ENCODE results near the gene ZNF598. TPM values are rescaled to one million over a fixed set of nuclear protein-coding genes. Genes with fewer than 3 reads are reported as not detected.

ZNF598 gene
- total and polyA plus RNA-seq, 2 of the 13 experiments (the other 11 are each of a cell fraction or from before 2014, with no cell fraction given): 13.5 to 14.2 TPM

GRCh38 chr16:2037647-2038381 lies 28.2 kb upstream of the ZNF598 start:
- H3K79me2 ChIP-seq (ENCODE audit: insufficient read depth, low read length): no peaks in the 10 kb centered on the region
- no peaks in the 10 kb centered on the region for H3K27me3 ChIP-seq (ENCODE audit: control insufficient read depth in 1 of 2, insufficient read depth in 2 of 2, low read length in 2 of 2)
- no peak overlapping the region for H2AFZ ChIP-seq (ENCODE audit: low read length)
- ATAC-seq (no peak), FAIRE-seq (no peak), DNase-seq (ENCODE audit: low spot score) (no peak)
- H4K20me1 ChIP-seq (ENCODE audit: insufficient read depth, low read length): no peaks in the 10 kb centered on the region
- H3K9me3 ChIP-seq (ENCODE audit: low read length): no peaks in the 10 kb centered on the region
- no peak overlapping the region for H3K4me2 ChIP-seq (ENCODE audit: low read depth, low read length)
- POLR2A ChIA-PET: interaction anchor here (4.2 to 4.8 kb wide), 2 partner anchors 9 to 12 kb away, joined by 62 to 67 read pairs; partner anchors contain the start of genes NHERF2, NTHL1 and TSC2
- WGBS (ENCODE audit: low lambda C conversion rate): 98% methylated on average over 25 of the region's 29 CpGs
- intact Hi-C loops (cut with micrococcal nuclease; ENCODE audit: unreplicated experiment) (no loop called here), in situ Hi-C loops (cut with HindIII; ENCODE audit: extremely low pct_ligation_motif_present, low pct_unique_long_range_greater_than_20kb) (no loop called here)
- BruUV-seq (replicated peaks): TSS peak; percentile 43
- TF ChIP-seq HNRNPH1 (optimal IDR thresholded peaks at IDR 0.05; ENCODE audit: low read depth, low read length): no peak
- 0 out of 2 replicates have a peak, but pooled peaks have one; percentile 42 for TF ChIP-seq PCBP1 (IDR thresholded peaks at IDR 0.05; ENCODE audit: borderline replicate concordance, low read depth, low read length)
- H3K4me3 ChIP-seq (replicated peaks in 1 of 3; ENCODE audit: insufficient read depth in 1 of 3, low read depth in 2 of 3, low read length in 3 of 3): no peak overlapping the region
- H3K9ac ChIP-seq (ENCODE audit: insufficient read depth, low read depth, low read length): no peak overlapping the region
- H3K27ac ChIP-seq (ENCODE audit: extremely low read length, insufficient read depth, low read length): no peak overlapping the region
- peaks cover 94% of the 10 kb centered on the region for H3K4me1 ChIP-seq (ENCODE audit: insufficient read depth, low read length)
- H3K36me3 ChIP-seq (replicated peaks in 1 of 2; ENCODE audit: control insufficient read depth in 1 of 2, insufficient read depth in 2 of 2, low read length in 2 of 2): peaks cover 3 to 6% of the 10 kb centered on the region in 2 experiments; a peak in 3 of 5 replicates
- CTCF ChIA-PET (ENCODE audit: low intra/inter-chr PET ratio, low total read pairs): no interaction called here

GRCh38 chr16:2037115-2037514 lies 27.5 kb upstream of the ZNF598 start:
- H3K9ac ChIP-seq (ENCODE audit: insufficient read depth, low read depth, low read length): 0 out of 2 replicates have a peak overlapping the region, but pooled peaks have one; percentile 5
- ChIA-PET CTCF (ENCODE audit: low intra/inter-chr PET ratio, low total read pairs) (no interaction called here), POLR2A (interaction anchor here (4.2 to 4.8 kb wide), 2 partner anchors 10 to 12 kb away, joined by 62 to 67 read pairs; partner anchors contain the start of genes NHERF2, NTHL1 and TSC2)
- no peaks in the 10 kb centered on the region for H3K79me2 ChIP-seq (ENCODE audit: insufficient read depth, low read length)
- no peak overlapping the region for H3K4me2 ChIP-seq (ENCODE audit: low read depth, low read length)
- H3K27me3 ChIP-seq (ENCODE audit: control insufficient read depth in 1 of 2, insufficient read depth in 2 of 2, low read length in 2 of 2): no peaks in the 10 kb centered on the region
- peak overlapping the region; percentile 90 for H3K27ac ChIP-seq (ENCODE audit: extremely low read length, insufficient read depth, low read length)
- intact Hi-C loops (cut with micrococcal nuclease; ENCODE audit: unreplicated experiment) (no loop called here), in situ Hi-C loops (cut with HindIII; ENCODE audit: extremely low pct_ligation_motif_present, low pct_unique_long_range_greater_than_20kb) (no loop called here)
- TF ChIP-seq MEF2D (CRISPR knock-in tag; IDR thresholded peaks at IDR 0.05): no peak
- 0 out of 2 replicates have a peak, but pooled peaks have one; percentile 46 for TF ChIP-seq HNRNPL (IDR thresholded peaks at IDR 0.05; ENCODE audit: low read depth, low read length)
- peak; percentile 6 for TF ChIP-seq AGO2 (optimal IDR thresholded peaks at IDR 0.05; ENCODE audit: low read depth, low read length)
- ATAC-seq (no peak), DNase-seq (ENCODE audit: low spot score) (no peak), FAIRE-seq (no peak)
- H3K4me1 ChIP-seq (ENCODE audit: insufficient read depth, low read length): peaks cover 99% of the 10 kb centered on the region
- WGBS (ENCODE audit: low lambda C conversion rate): 97% methylated on average over 11 of the region's 15 CpGs
- H3K9me3 ChIP-seq (ENCODE audit: low read length): no peaks in the 10 kb centered on the region
- peaks cover 3 to 6% of the 10 kb centered on the region in 2 experiments; a peak in 3 of 5 replicates for H3K36me3 ChIP-seq (replicated peaks in 1 of 2; ENCODE audit: control insufficient read depth in 1 of 2, insufficient read depth in 2 of 2, low read length in 2 of 2)
- no peaks in the 10 kb centered on the region for H4K20me1 ChIP-seq (ENCODE audit: insufficient read depth, low read length)
- no peak overlapping the region for H2AFZ ChIP-seq (ENCODE audit: low read length)
- H3K4me3 ChIP-seq (replicated peaks in 1 of 3; ENCODE audit: insufficient read depth in 1 of 3, low read depth in 2 of 3, low read length in 3 of 3): no peak overlapping the region
- BruUV-seq (replicated peaks): no TSS peak

Measured in HepG2 (cell line).